Fibroblast of lung (primary cell): ENCODE data around the gene PSPN. TPM values are rescaled to one million over a fixed set of nuclear protein-coding genes. Genes with fewer than 3 reads are reported as not detected.

Experiments
- DNase-seq, 2 donors: peaks; one replicate each; pipeline versions ENCODE4 v3.0.0 to v3.0.0-alpha.2; 2010; ENCODE audit warnings: low read depth in 2 of 2
- H2AFZ ChIP-seq: 2 replicates; pipeline ENCODE4 v1.5.1; 2012; ENCODE audit warnings: low read length, control low read depth, inconsistent platforms
- H3K27ac ChIP-seq: 2 replicates; pipeline ENCODE4 v1.5.1; 2011; ENCODE audit warnings: low read length, control low read depth; ENCODE audit not compliant: insufficient read depth
- H3K27me3 ChIP-seq: 2 replicates; pipeline ENCODE4 v1.5.1; 2011; ENCODE audit warnings: mild to moderate bottlenecking, low read length; ENCODE audit not compliant: control insufficient read depth, insufficient read depth
- H3K36me3 ChIP-seq: 2 replicates; pipeline ENCODE4 v1.5.1; 2011; ENCODE audit warnings: low read length; ENCODE audit not compliant: control insufficient read depth, insufficient read depth
- H3K4me1 ChIP-seq: 2 replicates; pipeline ENCODE4 v1.5.1; 2011; ENCODE audit warnings: low read length; ENCODE audit not compliant: control insufficient read depth, insufficient read depth; ENCODE audit errors: extremely low read depth
- H3K4me2 ChIP-seq: 2 replicates; pipeline ENCODE4 v1.5.1; 2011; ENCODE audit warnings: low read length, control low read depth; ENCODE audit not compliant: insufficient read depth; ENCODE audit errors: extremely low read depth
- H3K4me3 ChIP-seq, 4 experiments: fragments of 200-600 bp in 1 of 4; sonication (generic) in 1 of 4; replicated peaks in 1 of 4; 2 replicates each; pipeline ENCODE4 v1.5.1; 2011 to 2016; ENCODE audit warnings: low read length in 4 of 4, low read depth in 3 of 4, mild to moderate bottlenecking in 3 of 4, control low read depth in 2 of 4, inconsistent platforms in 1 of 4, mixed read lengths in 1 of 4; ENCODE audit not compliant: insufficient read depth in 1 of 4; ENCODE audit errors: control extremely low read depth in 1 of 4
- H3K79me2 ChIP-seq: 2 replicates; pipeline ENCODE4 v1.5.1; 2012; ENCODE audit warnings: mild to moderate bottlenecking, low read length, inconsistent platforms; ENCODE audit not compliant: control insufficient read depth, insufficient read depth
- H3K9ac ChIP-seq: 2 replicates; pipeline ENCODE4 v1.5.1; 2011; ENCODE audit warnings: mild to moderate bottlenecking, low read length, control low read depth; ENCODE audit not compliant: insufficient read depth
- H3K9me3 ChIP-seq: 2 replicates; pipeline ENCODE4 v1.5.1; 2012; ENCODE audit warnings: low read depth, low read length; ENCODE audit not compliant: control insufficient read depth, insufficient read depth
- H4K20me1 ChIP-seq: 2 replicates; pipeline ENCODE4 v1.5.1; 2011; ENCODE audit warnings: low read length; ENCODE audit not compliant: control insufficient read depth, insufficient read depth; ENCODE audit errors: extremely low read depth
- CTCF ChIP-seq, 2 donors: IDR thresholded peaks in 1 of 2; conservative IDR thresholded peaks in 1 of 2; 1 replicate in 1 of 2; 2 replicates in 1 of 2; pipeline ENCODE4 v1.5.1; 2011 to 2012; ENCODE audit warnings: low read length in 2 of 2, control low read depth in 1 of 2, inconsistent platforms in 1 of 2, low read depth in 1 of 2, mild to moderate bottlenecking in 1 of 2
- EZH2 ChIP-seq: IDR thresholded peaks from 2 replicates; pipeline ENCODE4 v1.5.1; 2012; ENCODE audit warnings: low read length, control low read depth, mild to moderate bottlenecking; ENCODE audit errors: missing control alignments
- polyA plus RNA-seq, 2 donors: library from polyadenylated mRNA; depleted of rRNA in 1 of 2; stranded (reverse) in 1 of 2; unstranded in 1 of 2; fragments of >200 nt; gene quantifications; 2 replicates each; pipeline ENCODE4 v1.2.1, GENCODE V29; 2011 to 2012; ENCODE audit warnings: missing spikeins in 1 of 2
- total RNA-seq: library from RNA; depleted of rRNA; stranded (reverse); fragments of >200 nt; gene quantifications from 2 replicates; pipeline ENCODE4 v1.2.1, GENCODE V29; 2014

Gene PSPN
- total and polyA plus RNA-seq, 2 donors (not counting 1 experiment from before 2014, with no cell fraction given), result 0.25 to 0.99 TPM

- Histone ChIP-seq H3K4me2 (no peak overlapping the region), H3K4me3 (no peak overlapping the region), H3K9me3 (no peaks in the 10 kb centered on the region), H3K9ac (no peak overlapping the region), H2AFZ (no peak overlapping the region), H3K27me3 (no peaks in the 10 kb centered on the region), H4K20me1 (no peaks in the 10 kb centered on the region), H3K4me1 (no peaks in the 10 kb centered on the region), H3K27ac (no peak overlapping the region), H3K36me3 (peaks cover 37% of the 10 kb centered on the region), H3K79me2 (no peaks in the 10 kb centered on the region)
- TF ChIP-seq CTCF (conservative IDR thresholded peaks at IDR 0.05 in 1 of 2, IDR thresholded peaks at IDR 0.05 in 1 of 2; ENCODE audit: low read depth in 1 of 2, low read length in 2 of 2), result no peak
- TF ChIP-seq EZH2, result no peak
- DNase-seq, result no peak
Measured at GRCh38 chr19:6384381-6384780, 8.6 kb upstream of the PSPN start.

- no peaks in the 10 kb centered on the region for H4K20me1 ChIP-seq
- H3K27ac ChIP-seq, result no peak overlapping the region
- H3K4me3 ChIP-seq, result no peak overlapping the region
- H3K4me1 ChIP-seq, result no peaks in the 10 kb centered on the region
- H3K9ac ChIP-seq, result no peak overlapping the region
- no peaks in the 10 kb centered on the region for H3K27me3 ChIP-seq
- no peaks in the 10 kb centered on the region for H3K79me2 ChIP-seq
- H3K4me2 ChIP-seq, result no peak overlapping the region
- DNase-seq, result no peak
- no peak overlapping the region for H2AFZ ChIP-seq
- TF ChIP-seq EZH2 (no peak), CTCF (conservative IDR thresholded peaks at IDR 0.05 in 1 of 2, IDR thresholded peaks at IDR 0.05 in 1 of 2; ENCODE audit: low read depth in 1 of 2, low read length in 2 of 2) (no peak)
- H3K9me3 ChIP-seq, result no peaks in the 10 kb centered on the region
- peaks cover 33% of the 10 kb centered on the region for H3K36me3 ChIP-seq
Measured at GRCh38 chr19:6383188-6383587, 7.5 kb upstream of the PSPN start.

GRCh38 chr19:6381030-6381750 lies 5.5 kb upstream of the PSPN start:
- H3K27ac ChIP-seq, result no peak overlapping the region
- no peaks in the 10 kb centered on the region for H3K4me1 ChIP-seq
- peaks cover 25% of the 10 kb centered on the region for H3K36me3 ChIP-seq
- no peak overlapping the region for H3K9ac ChIP-seq
- H3K27me3 ChIP-seq, result no peaks in the 10 kb centered on the region
- H3K4me2 ChIP-seq, result no peak overlapping the region
- no peaks in the 10 kb centered on the region for H3K79me2 ChIP-seq
- TF ChIP-seq EZH2 (no peak), CTCF (conservative IDR thresholded peaks at IDR 0.05 in 1 of 2, IDR thresholded peaks at IDR 0.05 in 1 of 2; ENCODE audit: low read depth in 1 of 2, low read length in 2 of 2) (no peak)
- H3K4me3 ChIP-seq, result no peak overlapping the region
- H3K9me3 ChIP-seq, result no peaks in the 10 kb centered on the region
- no peaks in the 10 kb centered on the region for H4K20me1 ChIP-seq
- no peak for DNase-seq
- no peak overlapping the region for H2AFZ ChIP-seq
